GM19395 (cell line): ENCODE data around the gene LOXL4.
"Not testable (repeated sequence)": the region's sequence is repeated elsewhere in the genome, so short reads cannot be mapped to it uniquely, and the experiment has no call there.

Experiments
- ATAC-seq: cut with Tn5 transposase; IDR thresholded peaks from one replicate; pipeline ENCODE4 v1.9.1; 2021; ENCODE audit warnings: mild to moderate bottlenecking, moderate library complexity; ENCODE audit not compliant: unreplicated experiment

The LOXL4 gene

GRCh38 chr10:98246911-98247805 lies 20.8 kb downstream of the LOXL4 start:
- no peak for ATAC-seq

GRCh38 chr10:98244586-98244985 lies 23.4 kb downstream of the LOXL4 start:
- ATAC-seq: no peak

- no peak for ATAC-seq
Observed at GRCh38 chr10:98244141-98244540, 23.9 kb downstream of the LOXL4 start.

GRCh38 chr10:98242823-98243222 lies 25.2 kb downstream of the LOXL4 start:
- ATAC-seq: no peak

- ATAC-seq: no peak
Observed at GRCh38 chr10:98240524-98240923, 27.5 kb downstream of the LOXL4 start.

- no peak for ATAC-seq
Observed at GRCh38 chr10:98238391-98238790, 29.6 kb downstream of the LOXL4 start.

GRCh38 chr10:98236862-98237261 lies 31.1 kb downstream of the LOXL4 start:
- ATAC-seq: no peak

- ATAC-seq: no peak
Observed at GRCh38 chr10:98235846-98236245, 32.1 kb downstream of the LOXL4 start.

- ATAC-seq: no peak
Observed at GRCh38 chr10:98231417-98231816, 36.6 kb downstream of the LOXL4 start.

- ATAC-seq: not testable (repeated sequence)
Observed at GRCh38 chr10:98228266-98228665, 39.7 kb downstream of the LOXL4 start.

- not testable (repeated sequence) for ATAC-seq
Observed at GRCh38 chr10:98227713-98228112, 40.3 kb downstream of the LOXL4 start.

- no peak for ATAC-seq
Observed at GRCh38 chr10:98226508-98227144, 41.4 kb downstream of the LOXL4 start.

- no peak for ATAC-seq
Observed at GRCh38 chr10:98224996-98225395, 43.0 kb downstream of the LOXL4 start.

- ATAC-seq: no peak
Observed at GRCh38 chr10:98224509-98224908, 43.5 kb downstream of the LOXL4 start.

- ATAC-seq: no peak
Observed at GRCh38 chr10:98223874-98224273, 44.1 kb downstream of the LOXL4 start.

GRCh38 chr10:98217801-98218200 lies 50.2 kb downstream of the LOXL4 start:
- no peak for ATAC-seq

- ATAC-seq: no peak
Observed at GRCh38 chr10:98215373-98215772, 52.6 kb downstream of the LOXL4 start.

- ATAC-seq: no peak
Observed at GRCh38 chr10:98213740-98214139, 54.3 kb downstream of the LOXL4 start.

GRCh38 chr10:98212196-98212595 lies 55.8 kb downstream of the LOXL4 start:
- ATAC-seq: no peak

- no peak for ATAC-seq
Observed at GRCh38 chr10:98209441-98209840, 58.6 kb downstream of the LOXL4 start.

GRCh38 chr10:98208925-98209324 lies 59.1 kb downstream of the LOXL4 start:
- no peak for ATAC-seq

- no peak for ATAC-seq
Observed at GRCh38 chr10:98205351-98205750, 62.6 kb downstream of the LOXL4 start.
